HL-60 (cell line): ENCODE results near the gene EEF1G.

Experiments
- DNase-seq, 2 experiments: peaks; one replicate each; pipeline ENCODE4 v3.0.0-alpha.2; 2010 to 2020; ENCODE audit warnings: low read depth in 1 of 2, low spot score in 1 of 2
- H3K27ac ChIP-seq: fragments of 250-450 bp; sonication (Bioruptor Pico); replicated peaks from 2 replicates; pipeline ENCODE4 v1.5.1; 2020; ENCODE audit warnings: mild to moderate bottlenecking, moderate library complexity
- H3K27me3 ChIP-seq: fragments of 250-450 bp; sonication (Bioruptor Pico); 2 replicates; pipeline ENCODE4 v1.5.1; 2021; ENCODE audit warnings: mild to moderate bottlenecking, moderate library complexity; ENCODE audit not compliant: insufficient read depth, poor library complexity, severe bottlenecking
- H3K4me3 ChIP-seq: replicated peaks from 2 replicates; pipeline ENCODE4 v1.5.1; 2011; ENCODE audit warnings: mild to moderate bottlenecking, control low read depth, low read length; ENCODE audit not compliant: insufficient read depth
- GABPA ChIP-seq: IDR thresholded peaks from 2 replicates; pipeline ENCODE4 v1.6.1; 2012; ENCODE audit warnings: low read depth
- POLR2AphosphoS5 ChIP-seq: IDR thresholded peaks from 2 replicates; pipeline ENCODE4 v1.6.1; 2012; ENCODE audit warnings: low read depth
- REST ChIP-seq: IDR thresholded peaks from 2 replicates; pipeline ENCODE4 v1.6.1; 2012; ENCODE audit warnings: low read depth; ENCODE audit not compliant: insufficient replicate concordance
- SPI1 ChIP-seq: IDR thresholded peaks from 2 replicates; pipeline ENCODE4 v1.6.1; 2012; ENCODE audit warnings: low read depth, mild to moderate bottlenecking, borderline replicate concordance
- TF ChIP-seq, protein P1 (sequence below): IDR thresholded peaks from one replicate; pipeline ENCODE4 v1.5.1; 2011; ENCODE audit warnings: low read length, control low read depth, inconsistent platforms; ENCODE audit not compliant: insufficient read depth

The EEF1G gene

GRCh38 chr11:62600367-62601121 is 26.9 kb upstream of the EEF1G start:
- H3K27me3 ChIP-seq: no peaks in the 10 kb centered on the region
- TF ChIP-seq POLR2AphosphoS5 (no peak), REST (no peak), GABPA (no peak), SPI1 (no peak)
- TF ChIP-seq, protein P1, sequence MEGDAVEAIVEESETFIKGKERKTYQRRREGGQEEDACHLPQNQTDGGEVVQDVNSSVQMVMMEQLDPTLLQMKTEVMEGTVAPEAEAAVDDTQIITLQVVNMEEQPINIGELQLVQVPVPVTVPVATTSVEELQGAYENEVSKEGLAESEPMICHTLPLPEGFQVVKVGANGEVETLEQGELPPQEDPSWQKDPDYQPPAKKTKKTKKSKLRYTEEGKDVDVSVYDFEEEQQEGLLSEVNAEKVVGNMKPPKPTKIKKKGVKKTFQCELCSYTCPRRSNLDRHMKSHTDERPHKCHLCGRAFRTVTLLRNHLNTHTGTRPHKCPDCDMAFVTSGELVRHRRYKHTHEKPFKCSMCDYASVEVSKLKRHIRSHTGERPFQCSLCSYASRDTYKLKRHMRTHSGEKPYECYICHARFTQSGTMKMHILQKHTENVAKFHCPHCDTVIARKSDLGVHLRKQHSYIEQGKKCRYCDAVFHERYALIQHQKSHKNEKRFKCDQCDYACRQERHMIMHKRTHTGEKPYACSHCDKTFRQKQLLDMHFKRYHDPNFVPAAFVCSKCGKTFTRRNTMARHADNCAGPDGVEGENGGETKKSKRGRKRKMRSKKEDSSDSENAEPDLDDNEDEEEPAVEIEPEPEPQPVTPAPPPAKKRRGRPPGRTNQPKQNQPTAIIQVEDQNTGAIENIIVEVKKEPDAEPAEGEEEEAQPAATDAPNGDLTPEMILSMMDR: no peak
- no peak for DNase-seq
- peak overlapping the region; percentile 81 for H3K4me3 ChIP-seq
- H3K27ac ChIP-seq: peak overlapping the region; percentile 97

- Histone ChIP-seq H3K27me3 (no peaks in the 10 kb centered on the region), H3K27ac (peak overlapping the region; percentile 97), H3K4me3 (peak overlapping the region; percentile 81)
- TF ChIP-seq, protein P1: no peak
- TF ChIP-seq GABPA (no peak), POLR2AphosphoS5 (no peak), REST (no peak), SPI1 (no peak)
- no peak for DNase-seq
Observed at GRCh38 chr11:62599901-62600300, 26.2 kb upstream of the EEF1G start.

GRCh38 chr11:62599069-62599696 is 25.5 kb upstream of the EEF1G start:
- peak; percentile 63; the same call in 1 of the 2 replicates for TF ChIP-seq POLR2AphosphoS5
- no peak for TF ChIP-seq GABPA
- H3K27me3 ChIP-seq: no peaks in the 10 kb centered on the region
- H3K4me3 ChIP-seq: peak overlapping the region; percentile 81
- peak overlapping the region; percentile 97 for H3K27ac ChIP-seq
- peak; percentile 99 for DNase-seq

DNA sequence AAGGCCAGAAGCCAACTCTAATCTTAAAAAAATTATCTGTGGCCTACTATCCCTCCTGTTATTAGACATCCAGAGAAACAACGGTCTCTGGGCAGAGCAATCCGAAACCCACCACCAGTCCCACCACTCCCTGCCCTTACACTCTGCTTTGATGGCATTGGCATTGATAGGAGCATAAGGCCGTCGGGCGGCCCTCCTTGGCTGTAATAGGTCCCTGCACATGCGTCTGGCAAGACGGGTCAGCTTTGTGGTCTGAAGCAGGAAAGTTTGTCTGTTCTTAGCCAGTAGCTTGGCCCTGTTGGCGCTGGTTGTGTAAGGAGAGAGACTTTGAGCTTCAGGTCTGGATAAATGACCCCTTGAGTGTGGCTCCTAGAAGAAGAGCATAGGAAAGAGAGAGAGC is 21.4 kb upstream of the EEF1G start:
- no peak for DNase-seq
- H3K27ac ChIP-seq: no peak overlapping the region
- H3K4me3 ChIP-seq: no peak overlapping the region
- TF ChIP-seq SPI1 (no peak), POLR2AphosphoS5 (no peak), REST (no peak), GABPA (no peak)
- TF ChIP-seq, protein P1: no peak
- H3K27me3 ChIP-seq: no peaks in the 10 kb centered on the region
